DND-41 (cell line): ENCODE results near the gene KRT9.
"Not testable (repeated sequence)": the region's sequence is repeated elsewhere in the genome, so short reads cannot be mapped to it uniquely, and the experiment has no call there.

Experiments used
- ATAC-seq: fragments of 200-7000 bp; cut with Tn5 transposase; 3 replicates; pipeline ENCODE4 v1.9.1; 2021; ENCODE audit warnings: low read depth; ENCODE audit not compliant: insufficient read depth
- DNase-seq: peaks from one replicate; pipeline ENCODE4 v3.0.0-alpha.2; 2020
- H2AFZ ChIP-seq: 2 replicates; pipeline ENCODE4 v1.6.0; 2012; ENCODE audit warnings: low read depth, low read length
- H3K27ac ChIP-seq: 2 replicates; pipeline ENCODE4 v1.5.1; 2012; ENCODE audit warnings: low read length, inconsistent platforms
- H3K27me3 ChIP-seq: fragments of 200-600 bp; sonication (generic); 2 replicates; pipeline ENCODE4 v1.6.0; 2012; ENCODE audit warnings: low read length, mild to moderate bottlenecking, inconsistent platforms; ENCODE audit not compliant: insufficient read depth, poor library complexity
- H3K36me3 ChIP-seq: 2 replicates; pipeline ENCODE4 v1.5.1; 2012; ENCODE audit warnings: low read length, inconsistent platforms; ENCODE audit not compliant: insufficient read depth
- H3K4me1 ChIP-seq: 2 replicates; pipeline ENCODE4 v1.5.1; 2012; ENCODE audit warnings: mild to moderate bottlenecking, low read length; ENCODE audit not compliant: insufficient read depth
- H3K4me2 ChIP-seq: 2 replicates; pipeline ENCODE4 v1.6.0; 2012; ENCODE audit warnings: mild to moderate bottlenecking, moderate library complexity, low read length, inconsistent platforms; ENCODE audit not compliant: insufficient read depth
- H3K4me3 ChIP-seq, 2 experiments: fragments of 200-600 bp in 1 of 2; shearing (Covaris generic) in 1 of 2; 2 replicates each; pipeline ENCODE4 v1.5.1; 2012 to 2016; ENCODE audit warnings: inconsistent platforms in 2 of 2, low read length in 2 of 2, mild to moderate bottlenecking in 2 of 2, low read depth in 1 of 2, moderate library complexity in 1 of 2
- H3K79me2 ChIP-seq: 2 replicates; pipeline ENCODE4 v1.6.0; 2012; ENCODE audit warnings: low read length, inconsistent platforms; ENCODE audit not compliant: insufficient read depth
- H3K9ac ChIP-seq: 2 replicates; pipeline ENCODE4 v1.6.0; 2012; ENCODE audit warnings: low read depth, mild to moderate bottlenecking, inconsistent platforms, low read length, moderate library complexity
- H3K9me3 ChIP-seq: 2 replicates; pipeline ENCODE4 v1.5.1; 2012; ENCODE audit warnings: low read length, moderate library complexity, mild to moderate bottlenecking, inconsistent platforms; ENCODE audit not compliant: insufficient read depth, severe bottlenecking
- H4K20me1 ChIP-seq: 2 replicates; pipeline ENCODE4 v1.6.0; 2012; ENCODE audit warnings: low read length; ENCODE audit not compliant: insufficient read depth
- CTCF ChIP-seq: IDR thresholded peaks from 2 replicates; pipeline ENCODE4 v1.5.1; 2012; ENCODE audit warnings: borderline replicate concordance, low read length, moderate library complexity, mild to moderate bottlenecking; ENCODE audit not compliant: poor library complexity, severe bottlenecking; ENCODE audit errors: extremely low read depth
- EZH2 ChIP-seq: IDR thresholded peaks from 3 replicates; pipeline ENCODE4 v1.6.1; 2012; ENCODE audit warnings: borderline replicate concordance, low read depth, mild to moderate bottlenecking, moderate library complexity, low read length, inconsistent platforms; ENCODE audit not compliant: severe bottlenecking

Gene KRT9

GRCh38 chr17:41614098-41614497 is 42.2 kb upstream of the KRT9 start:
- H2AFZ ChIP-seq = no peak overlapping the region
- H3K79me2 ChIP-seq = no peaks in the 10 kb centered on the region
- no peak overlapping the region for H3K9ac ChIP-seq
- H3K27ac ChIP-seq = no peak overlapping the region
- H3K9me3 ChIP-seq = no peaks in the 10 kb centered on the region
- TF ChIP-seq CTCF (no peak), EZH2 (no peak)
- H4K20me1 ChIP-seq = no peaks in the 10 kb centered on the region; the same call in 1 of the 2 replicates
- H3K36me3 ChIP-seq = no peaks in the 10 kb centered on the region
- H3K4me3 ChIP-seq = no peak overlapping the region
- no peak for DNase-seq
- H3K27me3 ChIP-seq = peaks cover 3% of the 10 kb centered on the region
- no peaks in the 10 kb centered on the region for H3K4me1 ChIP-seq
- no peak for ATAC-seq
- H3K4me2 ChIP-seq = no peak overlapping the region

GRCh38 chr17:41613277-41614082 is 41.6 kb upstream of the KRT9 start:
- no peak overlapping the region for H2AFZ ChIP-seq
- no peaks in the 10 kb centered on the region for H3K79me2 ChIP-seq
- H3K9me3 ChIP-seq = no peaks in the 10 kb centered on the region
- no peaks in the 10 kb centered on the region; the same call in 1 of the 2 replicates for H4K20me1 ChIP-seq
- H3K4me1 ChIP-seq = no peaks in the 10 kb centered on the region
- H3K27ac ChIP-seq = no peak overlapping the region
- peaks cover 3% of the 10 kb centered on the region for H3K27me3 ChIP-seq
- no peak overlapping the region for H3K4me3 ChIP-seq
- H3K4me2 ChIP-seq = no peak overlapping the region
- no peak overlapping the region for H3K9ac ChIP-seq
- ATAC-seq (no peak), DNase-seq (no peak)
- no peak for TF ChIP-seq EZH2
- no peak for TF ChIP-seq CTCF
- H3K36me3 ChIP-seq = no peaks in the 10 kb centered on the region

DNA sequence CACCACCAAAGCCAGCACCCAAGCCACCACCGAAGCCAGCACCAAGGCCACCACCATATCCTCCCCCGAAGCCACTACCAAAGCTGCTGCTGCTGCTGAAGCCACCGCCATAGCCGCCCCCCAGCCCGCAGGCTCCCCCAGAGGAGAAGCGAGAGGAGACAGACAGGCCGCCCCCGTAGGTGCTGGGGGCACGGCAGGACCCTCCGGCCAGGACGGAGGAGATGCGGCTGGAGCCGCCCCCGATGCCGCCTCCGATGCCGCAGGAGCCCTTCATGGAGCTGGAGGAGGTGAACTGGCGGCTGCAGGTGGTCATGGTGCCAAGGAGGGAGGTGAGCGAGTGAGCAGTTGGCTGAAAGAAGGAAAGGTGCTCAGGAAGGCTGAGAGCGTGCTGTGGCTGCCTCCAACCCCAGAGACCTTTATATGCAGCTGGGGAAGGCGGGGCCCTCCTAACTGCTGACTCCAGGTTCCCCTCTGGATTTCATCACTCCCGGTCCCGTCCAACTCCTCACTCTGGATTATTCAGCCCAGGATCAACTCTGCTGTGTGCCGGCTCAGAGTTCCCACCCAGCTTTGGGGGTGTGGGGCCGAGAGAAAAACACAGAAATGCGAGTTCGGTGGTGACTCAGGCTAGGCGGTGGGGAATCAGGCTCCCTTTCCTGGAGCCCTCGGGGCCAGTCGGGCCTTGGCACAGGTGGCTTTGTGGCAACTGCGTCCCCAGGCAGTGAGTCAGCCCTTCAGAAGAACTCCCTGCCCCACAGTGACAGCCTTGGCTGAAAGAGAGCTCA is 40.7 kb upstream of the KRT9 start, which contains the start of gene KRT16:
KRT16 (minus strand) TSS at position 392 of the 785 bp plus-strand sequence; CDS start at position 313, 79 bp downstream.
- H3K4me3 ChIP-seq, H3K27ac ChIP-seq, H4K20me1 ChIP-seq: not testable (repeated sequence)

More for the DNA sequence above, 40.7 kb upstream of the KRT9 start, which contains the start of gene KRT16:
- not testable (repeated sequence) for H3K27me3 ChIP-seq, H3K4me2 ChIP-seq, H3K79me2 ChIP-seq, H2AFZ ChIP-seq, H3K9me3 ChIP-seq, H3K9ac ChIP-seq, DNase-seq, H3K36me3 ChIP-seq, H3K4me1 ChIP-seq, ATAC-seq
